Motor neuron (in vitro differentiated cells): ENCODE data around the gene TKFC. TPM values are rescaled to one million over a fixed set of nuclear protein-coding genes. Genes with fewer than 3 reads are reported as not detected.
A peak's percentile ranks its signal among the peaks of the same experiment; 100 is the strongest.

ENCODE experiments used
- ATAC-seq, 8 experiments: fragments of 200-7000 bp; cut with Tn5 transposase; replicated peaks in 6 of 8; 2 replicates each; pipeline ENCODE4 v1.8.0; 2021; ENCODE audit warnings: mild to moderate bottlenecking in 8 of 8, moderate library complexity in 8 of 8
- H3K27ac ChIP-seq, 2 donors: fragments of 250-450 bp; sonication (Bioruptor Pico); 2 replicates each; pipeline ENCODE4 v1.9.0; 2021; ENCODE audit warnings: antibody characterized with exemption in 2 of 2, mild to moderate bottlenecking in 2 of 2, moderate library complexity in 1 of 2
- H3K4me1 ChIP-seq, 2 donors: fragments of 250-450 bp; sonication (Bioruptor Pico); replicated peaks in 1 of 2; 2 replicates each; pipeline ENCODE4 v1.6.1; 2021; ENCODE audit warnings: antibody characterized with exemption in 2 of 2, mild to moderate bottlenecking in 2 of 2, moderate library complexity in 1 of 2
- H3K4me3 ChIP-seq, 5 donors: fragments of 250-450 bp; sonication (Bioruptor Pico); 2 replicates each; pipeline ENCODE4 v1.9.0; 2021; ENCODE audit warnings: antibody characterized with exemption in 5 of 5, mild to moderate bottlenecking in 5 of 5, moderate library complexity in 4 of 5
- WGBS, 10 experiments: fragments of 450-650 bp; shearing (Covaris generic); methylation state at CpG; one replicate each; pipeline ENCODE4 v1.0.0; 2022; 5-methylcytosine and 5-hydroxymethylcytosine counted together
- in situ Hi-C, 9 experiments: fragments of 400-800 bp; cut with MboI; loops; one replicate each; pipeline ENCODE4 v1.15.0; 2021; ENCODE audit warnings: low sequenced_read_pairs in 9 of 9, low pct_unique_long_range_greater_than_20kb in 2 of 9; ENCODE audit not compliant: unreplicated experiment in 9 of 9
- total RNA-seq, 8 experiments: library from RNA; unstranded; fragments of 300-600 nt; gene quantifications; 2 replicates each; pipeline versions ENCODE4 v1.2.3 to v1.2.4, GENCODE V29; 2022

Gene TKFC
- 10 to 100 TPM; 11.1 to 84.6 (median 20.1) TPM for total RNA-seq

GRCh38 chr11:61332797-61333549 is at the start of gene TKFC, which contains the start of gene DDB1:
TSS of gene TKFC (plus strand) at chr11:61333228. CDS start at chr11:61334729, 1,501 bp downstream.
TSS of gene DDB1 (minus strand) at chr11:61333105. CDS start at chr11:61332968, 137 bp downstream.
- peak; percentile 77 to 94 (median 92) for ATAC-seq
- 0 to 3% (median 0%) methylated on average over 3 to 15 of the region's 81 CpGs; no CpG with 5 or more reads in 5 of the 10 experiments for WGBS, 10 experiments
- in situ Hi-C loops: loop anchor here in 2 of 9 experiments (10.0 to 25.0 kb wide), 2 partner anchors 52 to 304 kb away; no protein-coding TSS in a partner anchor
- H3K4me3 ChIP-seq: peak within 1 kb of the TSS; percentile 58 to 95 (median 91)
- peaks cover 34 to 41% of the 10 kb centered on the region in 2 donors for H3K4me1 ChIP-seq
- peak within 1 kb of the TSS; percentile 93 to 97 for H3K27ac ChIP-seq

GRCh38 chr11:61283613-61284012 is 49.4 kb upstream of the TKFC start:
- in situ Hi-C loops: no loop called here
- 0 to 100% (median 90%) methylated on average over 1 to 4 of the region's 4 CpGs; no CpG with 5 or more reads in 3 of the 10 experiments for WGBS, 10 experiments
- ATAC-seq: no peak
- H3K27ac ChIP-seq: no peak overlapping the region
- H3K4me1 ChIP-seq: peaks cover 0 to 9% of the 10 kb centered on the region in 2 donors
- H3K4me3 ChIP-seq: no peak overlapping the region

GRCh38 chr11:61287338-61287977 is 45.6 kb upstream of the TKFC start:
- in situ Hi-C loops: no loop called here

GRCh38 chr11:61290905-61291690 is 41.9 kb upstream of the TKFC start:
- in situ Hi-C loops: no loop called here
- ATAC-seq: no peak

More at GRCh38 chr11:61287338-61287977, 45.6 kb upstream of the TKFC start:
- ATAC-seq: no peak
- 60 to 100% (median 100%) methylated on average over 1 to 6 of the region's 14 CpGs; no CpG with 5 or more reads in 2 of the 10 experiments for WGBS, 10 experiments
- Histone ChIP-seq H3K4me3 (no peak overlapping the region), H3K27ac (no peak overlapping the region), H3K4me1 (no peaks in the 10 kb centered on the region)

GRCh38 chr11:61292356-61292755 is 40.7 kb upstream of the TKFC start:
- H3K27ac ChIP-seq: no peak overlapping the region
- no peak for ATAC-seq
- in situ Hi-C loops: no loop called here
- no peak overlapping the region for H3K4me3 ChIP-seq
- WGBS, 10 experiments: 90 to 100% (median 100%) methylated on average over 1 to 2 of the region's 2 CpGs; no CpG with 5 or more reads in 2 of the 10 experiments
- H3K4me1 ChIP-seq: peaks cover 2 to 16% of the 10 kb centered on the region in 2 donors

More at GRCh38 chr11:61290905-61291690, 41.9 kb upstream of the TKFC start:
- H3K4me3 ChIP-seq: no peak overlapping the region
- 80 to 100% (median 100%) methylated on average over 1 to 5 of the region's 12 CpGs; no CpG with 5 or more reads in 4 of the 10 experiments for WGBS, 10 experiments
- peaks cover 2 to 13% of the 10 kb centered on the region in 2 donors for H3K4me1 ChIP-seq
- no peak overlapping the region for H3K27ac ChIP-seq

GRCh38 chr11:61293867-61294716 is 38.9 kb upstream of the TKFC start:
- peak overlapping the region; percentile 66 to 75 for H3K27ac ChIP-seq
- ATAC-seq: peak; percentile 45 to 79 (median 75)
- peak overlapping the region; percentile 48 to 56 (median 52) for H3K4me3 ChIP-seq
- WGBS, 10 experiments: 0 to 8% (median 1%) methylated on average over 1 to 11 of the region's 60 CpGs; no CpG with 5 or more reads in 4 of the 10 experiments
- H3K4me1 ChIP-seq: peaks cover 2 to 26% of the 10 kb centered on the region in 2 donors
- in situ Hi-C loops: no loop called here

GRCh38 chr11:61294717-61295595 is 38.1 kb upstream of the TKFC start, which contains the start of gene VWCE:
TSS of gene VWCE (minus strand) at chr11:61295316. CDS start at chr11:61295037, 279 bp downstream.
- peak; percentile 65 to 80 (median 68) for ATAC-seq
- peak within 1 kb of the TSS; percentile 48 to 56 (median 52) for H3K4me3 ChIP-seq
- peaks cover 2 to 26% of the 10 kb centered on the region in 2 donors for H3K4me1 ChIP-seq
- peak within 1 kb of the TSS; percentile 66 to 75 for H3K27ac ChIP-seq
- 0% methylated on average over 10 of the region's 97 CpGs; no CpG with 5 or more reads in 9 of the 10 experiments for WGBS, 10 experiments
- in situ Hi-C loops: no loop called here

GRCh38 chr11:61295596-61295926 is 37.5 kb upstream of the TKFC start:
- 60 to 100% (median 98%) methylated on average over 1 to 4 of the region's 12 CpGs; no CpG with 5 or more reads in 6 of the 10 experiments for WGBS, 10 experiments
- peak overlapping the region in 4 of 5 donors; percentile 48 to 56 (median 53) for H3K4me3 ChIP-seq
- in situ Hi-C loops: no loop called here
- H3K27ac ChIP-seq: peak overlapping the region in 1 of 2 donors; percentile 75
- no peak for ATAC-seq
- H3K4me1 ChIP-seq: peaks cover 2 to 26% of the 10 kb centered on the region in 2 donors

GRCh38 chr11:61297341-61297740 is 35.7 kb upstream of the TKFC start:
- Histone ChIP-seq H3K4me3 (no peak overlapping the region), H3K4me1 (peaks cover 2 to 26% of the 10 kb centered on the region in 2 donors), H3K27ac (peak overlapping the region in 1 of 2 donors; percentile 15)
- no peak for ATAC-seq
- in situ Hi-C loops: no loop called here
- WGBS, 10 experiments: 0 to 100% (median 60%) methylated on average over 1 of the region's 1 CpG; no CpG with 5 or more reads in 4 of the 10 experiments

- in situ Hi-C loops: no loop called here
- WGBS, 10 experiments: 0 to 60% (median 39%) methylated on average over 1 to 5 of the region's 5 CpGs; no CpG with 5 or more reads in 2 of the 10 experiments
- Histone ChIP-seq H3K27ac (peak overlapping the region in 1 of 2 donors; percentile 15), H3K4me1 (peaks cover 2 to 25% of the 10 kb centered on the region in 2 donors), H3K4me3 (no peak overlapping the region)
- peak in 6 of 8 experiments; percentile 1 to 9 (median 6) for ATAC-seq
Measured at GRCh38 chr11:61297746-61298145, 35.3 kb upstream of the TKFC start.

- in situ Hi-C loops: no loop called here
- no peak overlapping the region for H3K27ac ChIP-seq
- H3K4me1 ChIP-seq: peaks cover 0 to 17% of the 10 kb centered on the region in 2 donors
- WGBS, 10 experiments: 67 to 100% (median 88%) methylated on average over 1 to 3 of the region's 4 CpGs; no CpG with 5 or more reads in 2 of the 10 experiments
- ATAC-seq: no peak
- H3K4me3 ChIP-seq: no peak overlapping the region
Measured at GRCh38 chr11:61298663-61299244, 34.3 kb upstream of the TKFC start.
